Smooth muscle cell of trachea (primary cell): ENCODE results near the gene OIT3. TPM values are rescaled to one million over a fixed set of nuclear protein-coding genes. Genes with fewer than 3 reads are reported as not detected.

Experiments
- total RNA-seq: library from RNA; depleted of rRNA; stranded (reverse); fragments of >200 nt; gene quantifications from 2 replicates; pipeline ENCODE4 v1.2.1, GENCODE V29; 2014

The OIT3 gene
- under 0.01 and 0.17 TPM in 2 replicates for total RNA-seq

DNA sequence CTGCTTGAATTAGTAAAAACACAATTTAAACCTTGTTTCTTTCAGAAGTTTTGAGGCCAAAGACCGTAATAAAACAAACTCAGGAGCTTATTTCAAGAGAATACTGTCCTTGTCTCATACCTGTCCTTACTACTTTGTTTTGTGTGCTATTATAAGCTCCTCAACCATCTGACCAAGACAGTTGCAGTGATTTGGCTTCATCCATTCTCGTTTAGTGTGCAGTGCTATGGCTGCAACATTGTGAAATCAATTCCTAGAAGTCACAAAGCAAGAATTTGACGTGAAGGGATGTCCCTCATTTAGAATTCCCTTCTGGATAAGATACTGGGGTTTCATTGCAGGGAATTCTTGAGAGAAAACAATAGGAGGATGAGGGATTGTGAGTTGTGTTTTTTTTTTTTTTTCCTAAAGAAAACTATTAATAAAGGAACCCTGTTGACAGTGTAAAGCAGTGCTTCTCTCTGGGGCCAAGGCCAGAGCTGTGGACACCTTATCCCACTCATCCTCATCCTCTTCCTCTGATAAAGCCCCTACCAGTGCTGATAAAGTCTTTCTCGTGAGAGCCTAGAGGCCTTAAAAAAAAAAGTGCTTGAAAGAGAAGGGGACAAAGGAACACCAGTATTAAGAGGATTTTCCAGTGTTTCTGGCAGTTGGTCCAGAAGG lies at the start of gene OIT3:
Gene OIT3 (plus strand): TSS at position 604 of the 663 bp plus-strand sequence. CDS start 60 bp downstream, outside the sequence.

DNA sequence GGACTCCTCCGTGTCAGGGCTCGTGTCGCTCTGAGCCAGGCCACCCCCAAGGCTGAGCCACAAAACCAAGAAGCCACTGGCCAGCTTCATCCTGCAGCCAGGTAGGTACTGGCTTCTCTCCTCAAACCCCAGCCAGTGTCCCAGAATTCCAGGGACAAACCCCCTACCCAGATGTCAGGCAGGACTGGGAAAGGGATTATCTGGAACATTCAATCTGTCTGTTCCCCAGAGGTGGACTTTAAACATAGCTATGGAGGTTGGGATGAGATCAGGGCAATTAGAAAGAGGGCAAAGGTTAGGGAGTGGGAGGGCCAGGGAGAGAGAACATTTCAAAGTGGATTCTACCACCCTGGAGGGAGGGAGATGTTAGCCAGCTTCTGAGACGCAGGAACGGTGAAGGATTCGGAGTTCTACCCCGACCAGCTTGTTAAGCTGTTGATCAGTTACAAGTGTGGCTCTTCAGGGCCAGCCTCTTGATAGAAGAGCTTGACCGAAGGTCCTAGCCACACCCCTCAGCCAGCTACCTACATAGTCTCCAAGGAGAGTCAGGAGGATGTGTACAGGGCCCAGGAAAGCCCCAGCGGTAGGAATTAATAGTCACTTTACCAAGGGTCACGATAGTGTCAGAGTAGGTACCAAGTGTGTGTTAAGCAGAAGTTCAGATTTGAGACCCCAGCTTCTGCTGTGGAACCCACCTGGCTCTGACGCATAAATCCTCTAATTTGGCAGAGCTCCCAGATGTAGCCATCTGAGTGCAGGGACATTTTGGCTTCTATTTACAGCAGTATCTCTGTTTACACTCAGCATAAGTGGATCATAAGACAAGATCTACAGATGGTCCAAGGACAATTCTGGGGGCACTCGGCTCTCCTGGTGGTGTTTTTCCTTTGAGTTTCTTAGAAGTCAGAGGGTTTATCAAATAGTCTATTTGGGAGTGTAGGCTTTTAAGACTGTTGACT lies 61.3 kb downstream of the OIT3 start, which contains the start of gene PLA2G12B:
Gene PLA2G12B (minus strand): TSS at position 211 of the 959 bp plus-strand sequence. CDS start 121 bp downstream, at position 90.

Other genes with a start within 250 kb of the OIT3 start
- 46.1 and 49.0 TPM in 2 replicates for gene MCU, start 201.6 kb upstream of the OIT3 start, total RNA-seq
- gene PLA2G12B, start 61.1 kb downstream of the OIT3 start, total RNA-seq = not detected in 2 replicates
- gene P4HA1, start 203.1 kb downstream of the OIT3 start, total RNA-seq = 196 and 231 TPM in 2 replicates
- gene NUDT13, start 216.7 kb downstream of the OIT3 start, total RNA-seq = 1.2 and 2.5 TPM in 2 replicates